Hepatocyte (in vitro differentiated cells): ENCODE data around the gene SMIM11. TPM values are rescaled to one million over a fixed set of nuclear protein-coding genes. Genes with fewer than 3 reads are reported as not detected.

Source experiments
- DNase-seq: peaks from one replicate; pipeline ENCODE4 v3.0.0-alpha.2; 2016; ENCODE audit warnings: low spot score
- H2AFZ ChIP-seq: fragments of 200-600 bp; sonication (generic); 2 replicates; pipeline ENCODE4 v1.6.0; 2016; ENCODE audit warnings: antibody characterized with exemption, mild to moderate bottlenecking
- H3K27ac ChIP-seq: fragments of 200-600 bp; sonication (generic); 2 replicates; pipeline ENCODE4 v1.5.1; 2016; ENCODE audit warnings: mild to moderate bottlenecking
- H3K27me3 ChIP-seq: fragments of 200-600 bp; sonication (generic); 2 replicates; pipeline ENCODE4 v1.6.1; 2016
- H3K36me3 ChIP-seq: fragments of 200-600 bp; sonication (generic); replicated peaks from 2 replicates; pipeline ENCODE4 v1.5.1; 2016; ENCODE audit warnings: low read depth; ENCODE audit not compliant: insufficient read depth
- H3K4me1 ChIP-seq: fragments of 200-600 bp; sonication (generic); 2 replicates; pipeline ENCODE4 v1.5.1; 2016; ENCODE audit warnings: mild to moderate bottlenecking, moderate library complexity; ENCODE audit not compliant: insufficient read depth
- H3K4me2 ChIP-seq: fragments of 200-600 bp; sonication (generic); 2 replicates; pipeline ENCODE4 v1.6.0; 2016
- H3K4me3 ChIP-seq: fragments of 200-600 bp; sonication (generic); 2 replicates; pipeline ENCODE4 v1.5.1; 2016; ENCODE audit warnings: mild to moderate bottlenecking
- H3K79me2 ChIP-seq: fragments of 200-600 bp; sonication (generic); 2 replicates; pipeline ENCODE4 v1.6.0; 2017; ENCODE audit warnings: mild to moderate bottlenecking
- H3K9me2 ChIP-seq: fragments of 200-600 bp; sonication (generic); replicated peaks from 2 replicates; pipeline ENCODE4 v1.6.0; 2017; ENCODE audit warnings: mild to moderate bottlenecking; ENCODE audit not compliant: insufficient read depth
- H3K9me3 ChIP-seq: fragments of 200-600 bp; sonication (generic); 2 replicates; pipeline ENCODE4 v1.5.1; 2016; ENCODE audit warnings: low read depth, mild to moderate bottlenecking
- H4K20me1 ChIP-seq: fragments of 200-600 bp; sonication (generic); 2 replicates; pipeline ENCODE4 v1.6.0; 2016; ENCODE audit warnings: mild to moderate bottlenecking; ENCODE audit not compliant: insufficient read depth, poor library complexity, severe bottlenecking
- CTCF ChIP-seq: fragments of 200-600 bp; sonication (generic); IDR thresholded peaks from 2 replicates; pipeline ENCODE4 v1.5.1; 2016; ENCODE audit warnings: antibody characterized with exemption, mild to moderate bottlenecking; ENCODE audit not compliant: poor library complexity
- EZH2 ChIP-seq: fragments of 200-600 bp; sonication (generic); IDR thresholded peaks from 2 replicates; pipeline ENCODE4 v1.6.1; 2016; ENCODE audit warnings: antibody characterized with exemption, mild to moderate bottlenecking, borderline replicate concordance
- EZH2phosphoT487 ChIP-seq: fragments of 200-600 bp; sonication (generic); IDR thresholded peaks from one replicate; pipeline ENCODE4 v1.6.1; 2018; ENCODE audit warnings: antibody characterized with exemption, mild to moderate bottlenecking, low read depth, moderate library complexity; ENCODE audit not compliant: unreplicated experiment, severe bottlenecking
- WGBS: methylation state at CpG from one replicate; pipeline ENCODE4 v1.1.6; 2016; ENCODE audit warnings: low lambda C conversion rate; ENCODE audit errors: missing lambda C conversion rate; 5-methylcytosine and 5-hydroxymethylcytosine counted together
- polyA plus RNA-seq: library from polyadenylated mRNA; unstranded; fragments of >200 nt; fragmentation: Nextera tagmentation; extraction: Ambion mirVana; gene quantifications from 2 replicates; pipeline ENCODE4 v1.2.1, GENCODE V29; 2016
- total RNA-seq: library from RNA; depleted of rRNA; stranded (reverse); fragments of >200 nt; gene quantifications from 2 replicates; pipeline ENCODE4 v1.2.3, GENCODE V29; 2014

SMIM11 gene
- total and polyA plus RNA-seq, 2 experiments from 2014 or later = 2.7 to 6.6 TPM

- 70% methylated on average over 3 of the region's 3 CpGs for WGBS
- Histone ChIP-seq H3K4me1 (no peaks in the 10 kb centered on the region), H3K36me3 (no peaks in the 10 kb centered on the region), H3K9me2 (no peaks in the 10 kb centered on the region), H3K9me3 (no peaks in the 10 kb centered on the region), H3K27ac (no peak within 1 kb of the TSS), H2AFZ (no peak within 1 kb of the TSS), H3K79me2 (no peaks in the 10 kb centered on the region), H3K4me3 (no peak within 1 kb of the TSS), H3K4me2 (no peak within 1 kb of the TSS), H4K20me1 (no peaks in the 10 kb centered on the region), H3K27me3 (no peaks in the 10 kb centered on the region)
- no peak for DNase-seq
- no peak for TF ChIP-seq CTCF
- no peak for TF ChIP-seq EZH2
- no peak for TF ChIP-seq EZH2phosphoT487
These were observed 11.6 kb upstream of the SMIM11 start, which contains the start of gene KCNE2 for GRCh38 chr21:34363733-34364132. TSS of gene KCNE2 (plus strand) at chr21:34364006. CDS start at chr21:34370479, 6,473 bp downstream.

GRCh38 chr21:34364921-34365320, 10.4 kb upstream of the SMIM11 start:
- H3K4me3 ChIP-seq = no peak overlapping the region
- H3K27ac ChIP-seq = no peak overlapping the region
- DNase-seq = no peak
- no peaks in the 10 kb centered on the region for H3K27me3 ChIP-seq
- no peak overlapping the region for H3K4me2 ChIP-seq
- H3K4me1 ChIP-seq = no peaks in the 10 kb centered on the region
- no peak for TF ChIP-seq EZH2phosphoT487
- no peak for TF ChIP-seq CTCF
- TF ChIP-seq EZH2 = no peak
- H2AFZ ChIP-seq = no peak overlapping the region
- no peaks in the 10 kb centered on the region for H3K79me2 ChIP-seq
- no peaks in the 10 kb centered on the region for H3K9me3 ChIP-seq
- no peaks in the 10 kb centered on the region for H3K9me2 ChIP-seq
- H4K20me1 ChIP-seq = no peaks in the 10 kb centered on the region
- H3K36me3 ChIP-seq = no peaks in the 10 kb centered on the region

- no peak overlapping the region for H3K4me2 ChIP-seq
- H4K20me1 ChIP-seq = no peaks in the 10 kb centered on the region
- no peak overlapping the region for H3K27ac ChIP-seq
- no peak overlapping the region for H3K4me3 ChIP-seq
- no peak overlapping the region for H2AFZ ChIP-seq
- WGBS = 46% methylated on average over 6 of the region's 6 CpGs
- no peaks in the 10 kb centered on the region for H3K9me2 ChIP-seq
- no peaks in the 10 kb centered on the region for H3K9me3 ChIP-seq
- no peak for DNase-seq
- TF ChIP-seq EZH2 = no peak
- TF ChIP-seq CTCF = no peak
- no peak for TF ChIP-seq EZH2phosphoT487
- H3K4me1 ChIP-seq = no peaks in the 10 kb centered on the region
- no peaks in the 10 kb centered on the region for H3K36me3 ChIP-seq
- no peaks in the 10 kb centered on the region for H3K79me2 ChIP-seq
- H3K27me3 ChIP-seq = no peaks in the 10 kb centered on the region
These were observed 9.5 kb upstream of the SMIM11 start for GRCh38 chr21:34365809-34366208.

- TF ChIP-seq CTCF = peak; percentile 84
- TF ChIP-seq EZH2phosphoT487 = no peak
- Histone ChIP-seq H3K36me3 (no peaks in the 10 kb centered on the region), H3K4me2 (no peak overlapping the region), H4K20me1 (no peaks in the 10 kb centered on the region), H3K79me2 (no peaks in the 10 kb centered on the region), H3K27ac (no peak overlapping the region), H3K9me2 (no peaks in the 10 kb centered on the region), H3K4me1 (no peaks in the 10 kb centered on the region), H2AFZ (peak overlapping the region; percentile 13), H3K4me3 (no peak overlapping the region), H3K9me3 (no peaks in the 10 kb centered on the region), H3K27me3 (no peaks in the 10 kb centered on the region)
- 65% methylated on average over 3 of the region's 3 CpGs for WGBS
- peak; percentile 90 for DNase-seq
These were observed 7.9 kb upstream of the SMIM11 start for GRCh38 chr21:34367320-34367935.
